Measurements from ENCODE around the gene COA3. TPM values are rescaled to one million over a fixed set of nuclear protein-coding genes. Genes with fewer than 3 reads are reported as not detected.

Gene COA3
- total RNA-seq, 1 experiment from 2014 or later, result 44.6 TPM

GRCh38 chr17:42782166-42783061, 16.1 kb downstream of the COA3 start:
- BruUV-seq (replicated peaks), result no TSS peak

GRCh38 chr17:42781639-42782165, 16.8 kb downstream of the COA3 start:
- Histone ChIP-seq H3K9me3 (ENCODE audit: low read length) (no peaks in the 10 kb centered on the region), H3K79me2 (ENCODE audit: low read length) (peaks cover 54% of the 10 kb centered on the region), H3K9me2 (replicated peaks; ENCODE audit: low read length) (no peaks in the 10 kb centered on the region), H3K27me3 (ENCODE audit: low read length) (no peaks in the 10 kb centered on the region), H3K9ac (ENCODE audit: low read length) (peak overlapping the region; percentile 90), H3K4me3 (ENCODE audit: low read length) (peak overlapping the region; percentile 99), H3K4me1 (ENCODE audit: insufficient read depth, low read length) (peaks cover 32% of the 10 kb centered on the region), H3F3A (ENCODE audit: low read length, unreplicated experiment) (no peaks in the 10 kb centered on the region), H2AFZ (ENCODE audit: low read length) (no peak overlapping the region), H4K20me1 (ENCODE audit: low read length) (no peaks in the 10 kb centered on the region), H3K36me3 (ENCODE audit: low read depth, low read length) (peaks cover 16% of the 10 kb centered on the region), H3K4me2 (ENCODE audit: low read length) (peak overlapping the region; percentile 93), H3K27ac (ENCODE audit: low read length) (peak overlapping the region; percentile 89)
- DNase-seq (peak; percentile 3), ATAC-seq (no peak)
- intact Hi-C loops (cut with micrococcal nuclease), result loop anchor here (5.0 kb wide), 1 partner anchor 41 kb away; the partner anchor contains the start of gene BECN1
- ChIA-PET POLR2A (ENCODE audit: unreplicated experiment) (interaction anchor here (0.7 kb wide), 1 partner anchor 9 kb away, joined by 8 read pairs; the partner anchor contains the start of gene VPS25), CTCF (no interaction called here)
- no peak for TF ChIP-seq EZH2 (IDR thresholded peaks at IDR 0.05; ENCODE audit: low read length, unreplicated experiment)
- TF ChIP-seq EZH2phosphoT487 (IDR thresholded peaks at IDR 0.05; ENCODE audit: borderline replicate concordance, low read length), result no peak
- no peak for TF ChIP-seq CTCF (conservative IDR thresholded peaks at IDR 0.05; ENCODE audit: low read depth, low read length)
- TSS peak; percentile 28 for BruUV-seq (replicated peaks)

More at GRCh38 chr17:42782166-42783061, 16.1 kb downstream of the COA3 start:
- Histone ChIP-seq H3K9me2 (replicated peaks; ENCODE audit: low read length) (no peaks in the 10 kb centered on the region), H3K79me2 (ENCODE audit: low read length) (peaks cover 54% of the 10 kb centered on the region), H3K9me3 (ENCODE audit: low read length) (no peaks in the 10 kb centered on the region), H3K27me3 (ENCODE audit: low read length) (no peaks in the 10 kb centered on the region), H3F3A (ENCODE audit: low read length, unreplicated experiment) (no peaks in the 10 kb centered on the region), H3K9ac (ENCODE audit: low read length) (peak overlapping the region; percentile 90), H3K27ac (ENCODE audit: low read length) (peak overlapping the region; percentile 89), H3K36me3 (ENCODE audit: low read depth, low read length) (peaks cover 23% of the 10 kb centered on the region), H3K4me2 (ENCODE audit: low read length) (peak overlapping the region; percentile 93), H4K20me1 (ENCODE audit: low read length) (no peaks in the 10 kb centered on the region), H3K4me3 (ENCODE audit: low read length) (peak overlapping the region; percentile 99), H3K4me1 (ENCODE audit: insufficient read depth, low read length) (peaks cover 32% of the 10 kb centered on the region), H2AFZ (ENCODE audit: low read length) (no peak overlapping the region)
- intact Hi-C loops (cut with micrococcal nuclease), result loop anchor here (5.0 kb wide), 1 partner anchor 40 kb away; the partner anchor contains the start of gene BECN1
- CTCF ChIA-PET, result interaction anchor here (0.6 to 1.1 kb wide), 2 partner anchors 41 to 204 kb away, joined by 3 read pairs; no protein-coding TSS in a partner anchor
- DNase-seq, result peak; percentile 35
- TF ChIP-seq EZH2 (IDR thresholded peaks at IDR 0.05; ENCODE audit: low read length, unreplicated experiment), result no peak
- TF ChIP-seq CTCF (conservative IDR thresholded peaks at IDR 0.05; ENCODE audit: low read depth, low read length), result no peak
- no peak for TF ChIP-seq EZH2phosphoT487 (IDR thresholded peaks at IDR 0.05; ENCODE audit: borderline replicate concordance, low read length)
- peak; percentile 2 for ATAC-seq
- POLR2A ChIA-PET (ENCODE audit: unreplicated experiment), result interaction anchor here (0.7 kb wide), 1 partner anchor 9 kb away, joined by 8 read pairs; the partner anchor contains the start of gene VPS25

Data from PC-3 (cell line).